ENCODE results near the gene GPR3. TPM values are rescaled to one million over a fixed set of nuclear protein-coding genes. Genes with fewer than 3 reads are reported as not detected.
"Not testable (repeated sequence)": the region's sequence is repeated elsewhere in the genome, so short reads cannot be mapped to it uniquely, and the experiment has no call there.

Gene GPR3
- total RNA-seq, 1 donor from 2014 or later: 0.24 TPM

DNA sequence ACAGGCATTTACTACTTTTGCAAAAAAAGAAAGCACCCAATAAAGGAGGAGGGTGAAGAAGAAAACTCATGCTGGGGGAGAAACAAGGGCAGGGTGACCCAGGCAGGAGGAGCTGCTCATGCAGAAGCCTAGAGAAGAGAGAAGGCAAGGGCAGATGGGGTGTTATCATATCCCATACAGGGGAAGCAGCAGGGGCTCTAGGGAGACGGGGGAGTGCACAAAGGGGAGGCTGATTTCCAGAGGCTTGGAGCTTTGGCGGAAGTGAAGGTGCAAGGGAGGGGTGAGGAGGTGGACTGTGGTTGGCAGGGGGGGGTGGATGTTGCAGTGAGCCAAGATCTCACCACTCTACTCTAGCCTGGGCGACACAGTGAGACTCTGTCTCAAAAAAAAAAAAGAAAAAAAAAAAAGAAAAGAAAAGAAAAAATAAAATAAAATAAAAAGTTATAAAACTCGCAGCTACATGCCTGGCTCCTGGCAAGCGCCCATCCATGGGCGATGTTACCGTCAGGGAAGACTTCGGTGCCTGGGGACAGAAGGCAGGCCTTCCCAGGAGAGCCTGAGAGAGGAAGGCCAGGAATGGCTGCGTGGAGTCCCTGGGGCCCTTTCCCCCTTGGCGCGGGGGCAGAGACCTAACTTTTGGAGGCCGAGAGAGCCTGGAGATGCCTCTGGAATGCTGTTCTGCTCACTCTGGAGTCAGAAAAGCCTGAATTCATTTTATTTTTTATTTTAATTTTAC is 14.5 kb upstream of the GPR3 start:
- no peak for DNase-seq (ENCODE audit: low spot score)

DNA sequence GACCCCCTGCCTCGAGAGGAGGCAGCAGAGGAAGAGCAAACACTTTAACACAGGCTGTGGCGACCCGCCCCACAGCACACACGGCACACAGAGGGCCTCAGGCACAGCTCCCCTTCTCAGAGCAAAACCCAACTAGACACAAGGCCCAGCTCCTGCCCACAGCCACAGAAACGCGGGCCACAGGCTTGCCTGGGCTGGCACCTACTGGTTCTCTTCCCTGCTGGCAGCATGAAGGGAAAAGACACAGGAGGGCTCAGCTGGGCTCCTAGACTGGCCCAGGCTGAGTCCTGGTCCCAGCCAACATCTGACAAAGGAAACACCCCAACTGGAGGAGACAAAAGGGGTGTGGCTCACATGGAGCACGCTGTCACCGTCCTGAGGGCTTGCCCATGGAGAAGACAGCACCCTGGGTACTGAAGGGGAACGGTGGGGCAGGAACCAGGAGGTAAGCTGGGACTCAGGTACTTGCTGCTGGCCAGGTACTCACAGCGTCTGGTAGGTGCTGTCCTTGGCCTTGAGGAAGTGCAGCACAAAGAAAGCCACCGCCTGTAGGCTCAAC is 12.8 kb upstream of the GPR3 start:
- no peak for DNase-seq (ENCODE audit: low spot score)

DNA sequence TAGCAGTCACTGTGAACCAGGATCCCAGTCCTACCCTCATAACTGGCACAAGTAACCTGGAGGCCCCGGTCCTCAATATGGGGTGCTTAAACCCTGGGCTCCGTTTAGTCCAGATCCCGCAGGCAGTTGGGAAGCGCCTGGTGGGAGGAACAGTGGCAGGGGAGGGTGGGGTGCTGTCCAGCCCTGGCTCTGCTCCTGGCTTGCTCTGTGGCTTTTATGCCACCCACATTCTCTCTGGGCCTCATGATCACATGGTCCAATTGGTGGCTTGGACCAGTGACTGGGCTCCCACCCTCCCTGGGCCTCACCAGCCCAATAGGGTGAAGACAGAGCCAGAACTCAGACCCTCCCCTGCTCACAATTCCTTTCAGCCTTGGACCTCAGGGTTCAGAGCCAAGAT is 12.2 kb upstream of the GPR3 start:
- DNase-seq (ENCODE audit: low spot score): no peak

DNA sequence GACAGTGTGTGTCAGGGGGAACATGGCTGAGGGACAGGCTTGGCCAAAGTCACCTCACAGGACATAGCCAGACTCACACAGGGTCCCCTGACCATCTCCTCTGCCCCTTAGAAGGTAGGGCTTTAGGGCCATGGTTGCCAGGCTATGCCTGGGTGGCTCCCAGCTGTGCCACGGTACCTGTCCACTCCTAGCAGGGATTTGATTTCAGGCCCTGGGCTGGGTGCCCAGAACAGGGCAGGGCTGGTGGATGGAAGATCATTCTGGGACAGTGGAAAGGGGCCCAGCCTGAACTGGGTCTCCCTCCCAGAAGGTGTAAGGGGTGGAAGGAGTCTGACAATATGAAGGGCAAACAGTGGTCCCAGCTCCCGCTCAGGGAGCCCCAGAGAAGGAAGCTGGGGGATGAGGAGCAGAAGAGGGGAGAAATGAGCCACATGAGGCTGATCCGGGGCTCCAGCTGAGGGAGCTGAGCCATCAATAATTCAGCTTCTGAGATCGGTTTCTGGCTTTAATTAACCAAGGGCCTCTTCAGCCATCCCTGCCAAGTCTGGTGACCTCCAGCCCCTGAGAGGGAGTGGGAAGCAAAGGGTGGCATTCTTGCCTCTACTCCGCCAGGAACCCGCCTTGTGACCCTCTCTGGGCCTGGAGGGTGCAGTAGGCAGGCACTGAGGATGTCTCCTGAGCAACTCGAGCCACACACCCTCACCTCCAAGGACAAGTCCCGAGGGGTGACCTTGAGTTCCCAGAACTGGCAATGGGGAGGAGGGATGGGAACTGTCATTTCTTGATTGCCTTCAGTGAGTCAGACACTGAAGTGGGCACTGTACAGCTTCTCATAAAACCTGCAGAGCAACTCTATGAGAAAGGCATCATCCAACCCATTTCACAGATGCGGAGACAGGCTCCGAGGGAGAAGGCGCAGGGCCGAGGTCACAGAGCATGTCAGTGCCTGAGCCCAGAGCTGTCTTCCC is 11.4 kb upstream of the GPR3 start:
- DNase-seq (ENCODE audit: low spot score): no peak

DNA sequence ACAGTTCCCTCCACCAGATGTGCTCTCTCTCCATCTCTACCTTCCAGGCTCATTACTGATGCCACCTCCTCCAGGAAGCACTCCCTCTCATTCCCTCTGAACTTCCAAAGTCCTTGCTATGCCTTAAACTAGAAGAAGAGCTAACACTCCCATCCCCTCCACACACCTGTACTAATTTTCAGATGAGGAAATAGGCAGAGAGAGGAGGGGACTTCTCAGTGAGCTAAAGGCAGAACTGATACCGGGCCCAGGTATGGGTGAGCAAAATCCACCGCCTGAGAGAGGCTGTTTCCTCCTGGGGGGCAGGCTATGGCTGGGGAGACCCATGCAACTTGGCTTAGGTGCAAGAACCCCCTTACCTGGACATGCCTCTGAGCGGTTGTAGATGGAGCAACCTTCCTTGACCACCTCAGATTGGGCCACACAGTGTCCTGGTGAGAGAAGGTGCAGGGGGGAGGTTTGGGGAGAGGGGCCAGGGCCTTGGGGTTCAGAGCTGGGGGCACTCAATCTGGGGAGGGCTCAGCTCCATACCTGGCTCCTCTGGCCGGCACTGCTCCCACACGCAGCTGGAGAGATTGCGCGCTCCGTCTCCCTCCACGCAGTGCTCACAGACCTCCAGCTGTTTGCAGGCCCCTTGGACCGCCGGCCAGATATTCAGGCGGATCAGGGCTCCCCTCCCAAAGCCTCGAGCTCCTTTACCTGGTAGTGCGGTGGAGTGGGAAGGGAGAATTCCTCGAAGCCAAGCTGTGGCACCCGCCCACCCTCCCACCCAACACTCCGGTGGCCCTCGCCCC is 10.3 kb upstream of the GPR3 start:
- no peak for DNase-seq (ENCODE audit: low spot score)

DNA sequence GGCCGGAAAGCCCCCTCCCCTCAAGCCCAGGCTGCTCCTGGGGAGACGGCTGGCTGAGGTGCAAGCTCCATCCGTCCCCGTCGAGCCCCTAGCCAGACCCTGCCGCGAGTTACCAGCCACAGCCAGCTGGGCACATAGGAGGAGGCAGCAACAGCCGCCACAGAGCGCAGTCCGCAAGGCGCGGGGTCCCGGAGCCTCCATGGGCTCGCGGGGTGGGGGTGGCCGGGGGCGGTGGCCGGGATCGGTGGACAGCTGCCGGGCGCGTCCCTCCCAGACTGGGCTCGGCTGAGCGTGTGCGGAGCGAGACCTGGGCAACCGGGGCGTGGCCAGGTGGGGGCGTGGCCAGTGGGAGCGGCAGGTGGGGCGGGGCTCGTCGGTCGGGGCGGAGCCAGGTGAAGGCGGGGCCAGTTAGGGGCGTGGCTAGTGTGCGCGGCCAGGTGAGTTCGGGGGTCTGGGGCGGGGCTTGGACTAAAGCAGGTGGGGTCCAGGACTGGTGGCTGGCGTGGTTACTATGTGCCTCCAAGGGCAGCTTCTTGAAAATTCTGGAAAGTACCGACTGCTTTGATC is 9.3 kb upstream of the GPR3 start, which contains the start of gene CD164L2:
TSS of gene CD164L2 (minus strand) at position 295 of the 567 bp plus-strand sequence. CDS start at position 201, 94 bp downstream.
- DNase-seq (ENCODE audit: low spot score): no peak

DNA sequence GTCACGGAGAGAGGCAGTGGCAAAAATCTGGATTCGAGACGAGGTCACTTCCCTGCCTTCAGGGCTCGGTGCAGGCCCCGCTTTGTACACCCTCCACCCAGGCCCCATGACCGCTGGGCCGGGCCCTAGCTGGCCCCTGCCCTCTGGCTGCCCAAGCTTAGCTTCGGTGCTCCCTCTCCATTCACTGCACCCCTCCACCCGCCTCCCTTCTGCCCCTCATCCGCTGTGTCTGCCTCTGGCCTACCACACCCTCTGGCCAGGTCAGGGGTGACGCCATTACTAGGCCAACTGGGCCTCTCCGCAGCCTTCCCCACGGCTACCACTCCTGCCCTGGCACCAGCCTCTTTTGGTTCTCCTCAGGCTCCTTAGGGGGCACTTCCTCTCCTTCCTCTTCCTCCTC is 8.8 kb upstream of the GPR3 start:
- DNase-seq (ENCODE audit: low spot score): no peak

DNA sequence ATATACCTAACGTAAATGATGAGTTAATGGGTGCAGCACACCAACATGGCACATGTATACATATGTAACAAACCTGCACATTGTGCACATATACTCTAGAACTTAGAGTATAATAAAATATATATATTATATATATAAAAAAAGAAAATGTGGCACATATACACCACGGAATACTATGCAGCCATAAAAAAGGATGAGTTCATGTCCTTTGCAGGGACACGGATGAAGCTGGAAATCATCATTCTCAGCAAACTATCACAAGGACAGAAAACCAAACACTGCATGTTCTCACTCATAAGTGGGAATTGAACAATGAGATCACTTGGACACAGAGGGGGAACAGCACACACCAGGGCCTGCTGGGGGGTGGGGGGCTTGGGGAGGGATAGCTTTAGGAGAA is 7.6 kb upstream of the GPR3 start:
- not testable (repeated sequence) for DNase-seq (ENCODE audit: low spot score)

DNA sequence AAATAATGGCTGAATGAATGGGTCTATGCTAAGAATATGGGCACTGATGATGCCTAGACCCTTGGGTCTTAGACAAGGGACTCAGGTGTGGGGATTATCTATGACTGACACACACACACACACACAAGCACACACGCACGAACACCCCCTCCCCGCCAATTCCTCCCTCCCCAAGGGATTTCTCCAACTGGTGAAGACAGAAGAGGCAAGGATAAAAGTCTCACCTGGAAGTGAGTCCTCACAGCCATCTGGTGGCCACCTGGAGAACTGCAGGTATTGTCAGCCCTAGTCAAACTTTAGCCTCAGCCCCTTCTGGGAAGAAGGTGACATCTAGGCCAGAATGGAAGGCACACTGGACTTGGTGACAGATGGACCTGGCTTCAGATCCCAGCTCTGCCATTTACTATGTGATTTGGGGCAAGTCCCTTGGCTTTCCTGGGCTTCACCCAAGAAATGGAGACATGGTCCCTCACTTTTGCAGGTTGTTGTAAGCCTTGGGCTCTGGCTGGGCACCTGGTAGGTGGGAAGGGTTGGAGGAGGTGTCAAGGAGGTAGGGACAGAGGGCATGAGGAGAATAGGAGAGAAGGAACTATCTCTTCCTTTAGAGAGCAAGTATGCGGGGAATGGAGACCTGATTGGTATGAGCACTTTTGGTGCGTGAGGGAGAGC is 4.0 kb upstream of the GPR3 start:
- DNase-seq (ENCODE audit: low spot score): no peak

DNA sequence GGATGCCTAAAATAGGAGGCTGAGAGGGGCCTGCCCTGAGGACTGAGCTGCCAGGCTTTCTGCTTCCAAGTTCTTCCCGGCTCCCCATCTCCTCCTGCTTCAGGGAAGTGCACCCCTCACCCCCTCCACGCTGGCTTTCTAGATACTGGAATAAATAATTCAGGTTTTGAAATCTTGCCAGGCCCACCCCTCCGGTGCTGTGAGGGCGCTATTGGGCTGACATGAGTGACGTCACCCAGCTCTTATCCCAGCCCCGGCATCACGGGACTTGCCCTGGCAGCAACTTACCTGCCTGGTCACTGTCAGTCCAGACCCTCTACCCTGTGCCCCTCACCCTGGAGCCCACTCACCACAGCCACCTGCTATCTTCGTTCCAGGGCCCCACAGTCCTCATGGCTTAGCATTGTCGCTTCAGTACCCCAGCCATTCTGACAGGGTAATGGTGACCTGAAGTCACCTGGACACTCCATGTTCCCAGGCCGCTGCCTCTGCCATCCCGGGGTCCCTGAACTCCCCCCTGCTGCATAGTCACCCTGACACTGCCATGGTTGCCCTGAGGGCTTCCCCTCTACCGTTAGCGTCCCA is 819 bp upstream of the GPR3 start:
- DNase-seq (ENCODE audit: low spot score): peak; percentile 63

DNA sequence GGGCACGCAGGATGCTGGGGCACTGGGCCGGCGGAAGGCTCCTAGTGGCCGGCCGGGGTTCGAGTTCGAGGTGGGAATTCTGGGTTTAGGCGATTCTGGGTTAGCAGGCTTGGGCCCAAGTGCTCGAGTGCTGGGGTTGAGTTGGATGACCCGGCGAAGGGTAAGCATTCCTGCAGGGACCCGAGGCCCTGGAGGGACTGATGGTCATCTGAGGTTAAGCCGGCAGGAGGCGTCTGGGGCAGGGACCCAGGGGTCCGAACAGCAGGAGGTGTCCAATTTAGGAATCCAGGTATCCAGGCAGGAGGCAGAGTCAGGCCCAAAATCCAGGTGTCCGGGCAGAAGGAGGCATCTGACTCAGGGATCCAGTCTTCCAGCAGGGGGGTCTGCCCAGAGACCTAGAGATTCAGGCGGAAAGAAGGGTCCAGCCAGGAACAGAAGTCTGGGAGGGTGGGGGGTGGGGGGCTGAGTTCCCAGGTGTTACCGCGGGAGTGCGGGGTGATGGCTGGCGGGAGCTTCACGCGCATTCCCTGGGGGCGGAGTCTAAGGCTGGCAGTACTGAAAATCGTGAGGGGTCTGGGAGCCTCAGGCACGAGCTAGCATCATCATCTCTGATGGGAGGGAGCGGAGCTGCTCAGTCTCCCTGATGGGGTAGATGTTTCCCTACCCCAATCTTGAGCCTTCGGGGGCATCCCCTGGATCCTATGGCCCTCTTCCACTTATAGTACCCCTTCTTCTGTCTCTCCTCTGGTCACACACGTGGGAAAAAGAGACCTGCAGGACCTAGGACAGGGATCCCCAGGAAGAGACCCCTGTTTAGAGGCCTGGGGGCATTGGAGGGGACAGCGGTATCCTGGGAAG is 585 bp downstream of the GPR3 start:
- DNase-seq (ENCODE audit: low spot score): no peak

DNA sequence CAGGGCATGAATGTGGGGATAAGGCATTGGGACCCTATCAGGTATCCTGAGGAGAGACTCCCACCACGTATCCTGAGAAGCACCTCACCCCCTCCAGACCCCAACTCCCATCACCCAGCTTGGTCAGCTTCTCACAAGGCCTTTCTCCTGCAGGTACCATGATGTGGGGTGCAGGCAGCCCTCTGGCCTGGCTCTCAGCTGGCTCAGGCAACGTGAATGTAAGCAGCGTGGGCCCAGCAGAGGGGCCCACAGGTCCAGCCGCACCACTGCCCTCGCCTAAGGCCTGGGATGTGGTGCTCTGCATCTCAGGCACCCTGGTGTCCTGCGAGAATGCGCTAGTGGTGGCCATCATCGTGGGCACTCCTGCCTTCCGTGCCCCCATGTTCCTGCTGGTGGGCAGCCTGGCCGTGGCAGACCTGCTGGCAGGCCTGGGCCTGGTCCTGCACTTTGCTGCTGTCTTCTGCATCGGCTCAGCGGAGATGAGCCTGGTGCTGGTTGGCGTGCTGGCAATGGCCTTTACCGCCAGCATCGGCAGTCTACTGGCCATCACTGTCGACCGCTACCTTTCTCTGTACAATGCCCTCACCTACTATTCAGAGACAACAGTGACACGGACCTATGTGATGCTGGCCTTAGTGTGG is 1.3 kb downstream of the GPR3 start:
- DNase-seq (ENCODE audit: low spot score): no peak

DNA sequence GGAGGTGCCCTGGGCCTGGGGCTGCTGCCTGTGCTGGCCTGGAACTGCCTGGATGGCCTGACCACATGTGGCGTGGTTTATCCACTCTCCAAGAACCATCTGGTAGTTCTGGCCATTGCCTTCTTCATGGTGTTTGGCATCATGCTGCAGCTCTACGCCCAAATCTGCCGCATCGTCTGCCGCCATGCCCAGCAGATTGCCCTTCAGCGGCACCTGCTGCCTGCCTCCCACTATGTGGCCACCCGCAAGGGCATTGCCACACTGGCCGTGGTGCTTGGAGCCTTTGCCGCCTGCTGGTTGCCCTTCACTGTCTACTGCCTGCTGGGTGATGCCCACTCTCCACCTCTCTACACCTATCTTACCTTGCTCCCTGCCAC is 1.8 kb downstream of the GPR3 start:
- no peak for DNase-seq (ENCODE audit: low spot score)

DNA sequence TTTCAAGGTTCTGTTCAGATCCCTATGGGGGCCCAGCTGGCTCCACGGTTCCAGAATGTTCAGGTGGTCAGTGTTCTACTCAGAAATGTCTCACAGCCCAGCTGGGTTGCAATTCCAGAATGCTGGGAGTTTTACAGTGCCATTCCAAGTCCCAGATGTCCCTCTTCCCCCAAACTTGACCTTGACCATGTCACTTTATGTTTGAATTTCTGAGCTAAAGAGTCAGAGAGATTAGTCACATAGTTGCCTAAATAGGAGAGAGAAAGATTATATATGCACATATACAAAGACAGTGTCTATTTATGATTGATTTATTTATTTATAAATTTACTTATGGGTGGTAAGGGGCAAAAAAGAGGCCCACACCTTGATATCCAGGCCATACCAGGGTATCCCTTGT is 2.5 kb downstream of the GPR3 start:
- no peak for DNase-seq (ENCODE audit: low spot score)

DNA sequence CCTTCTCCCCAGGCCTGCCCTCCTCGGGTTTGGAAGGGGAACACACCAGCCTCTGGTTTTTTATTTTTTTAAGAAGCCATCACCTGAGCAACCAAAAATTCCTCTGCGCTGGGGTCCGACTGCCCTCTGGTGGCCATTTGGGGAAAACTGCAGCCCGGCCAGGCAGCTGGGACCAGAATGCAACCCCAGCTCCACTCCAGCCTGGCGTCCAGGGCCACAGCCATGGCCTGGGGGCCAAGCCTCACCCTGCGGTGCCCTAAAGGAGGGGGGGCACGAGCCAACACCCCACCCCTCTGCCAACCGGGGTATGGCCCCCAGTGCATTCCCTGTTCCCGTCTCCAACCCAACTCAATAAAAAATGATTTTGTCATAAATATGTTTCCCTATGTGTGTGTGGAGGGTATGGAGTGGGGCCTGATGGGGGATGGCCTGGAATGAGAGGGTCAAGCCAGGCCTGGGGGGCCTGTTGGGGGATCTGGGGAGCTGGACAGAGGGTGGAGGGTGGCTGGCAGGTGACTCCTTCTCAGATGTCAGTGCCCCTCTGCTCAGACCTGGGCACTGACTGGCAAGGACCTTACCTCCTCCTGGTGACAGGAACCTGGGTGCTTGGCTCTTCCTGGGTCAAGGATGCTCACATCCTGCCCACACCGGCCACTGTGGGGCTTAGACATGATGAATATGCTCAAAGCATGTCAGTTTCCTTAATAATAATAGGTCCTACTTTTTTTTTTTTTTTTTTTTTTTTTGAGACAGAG is 3.2 kb downstream of the GPR3 start:
- DNase-seq (ENCODE audit: low spot score): peak; percentile 73

DNA sequence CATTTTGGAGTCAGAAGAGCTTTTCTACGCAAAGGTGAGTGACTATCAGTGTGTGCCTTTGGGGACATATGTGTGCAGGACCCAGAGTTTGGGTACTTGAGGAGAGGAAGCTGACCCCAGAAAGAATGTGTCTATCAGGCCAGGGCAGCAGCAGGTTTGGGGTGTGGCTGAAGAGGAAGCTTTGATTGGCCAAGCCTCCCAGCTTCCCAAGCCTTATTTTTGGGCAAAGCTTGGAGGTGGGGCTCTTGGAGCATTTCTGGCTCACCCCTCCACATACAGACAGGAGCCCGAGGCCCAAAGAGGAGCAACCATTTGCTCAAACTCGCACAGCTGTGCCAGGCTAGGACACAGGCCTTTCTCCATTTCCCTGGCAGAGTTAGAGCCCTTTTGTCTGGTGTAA is 4.7 kb downstream of the GPR3 start:
- no peak for DNase-seq (ENCODE audit: low spot score)

DNA sequence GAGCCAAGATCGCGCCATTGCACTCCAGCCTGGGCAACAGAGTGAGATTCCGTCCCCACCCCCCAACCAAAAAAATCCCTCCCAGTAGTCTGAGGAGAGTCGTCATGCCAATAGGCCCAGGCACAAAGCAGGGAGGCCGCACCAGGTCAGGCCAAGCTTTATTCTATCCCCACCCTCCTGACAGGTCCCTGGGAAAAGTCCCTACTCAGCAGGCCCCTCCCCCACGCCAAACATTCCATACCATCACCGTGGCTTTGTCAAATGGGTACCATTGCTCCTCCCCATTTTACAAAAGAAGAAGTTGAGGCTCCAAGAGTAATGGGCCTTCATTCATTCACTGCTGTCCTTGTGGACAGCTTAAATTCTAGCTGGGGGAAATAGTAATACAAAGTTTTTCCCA is 5.3 kb downstream of the GPR3 start:
- DNase-seq (ENCODE audit: low spot score): no peak
